B cell (primary cell): ENCODE results near the gene SLC7A1. TPM values are rescaled to one million over a fixed set of nuclear protein-coding genes. Genes with fewer than 3 reads are reported as not detected.

ENCODE experiments used
- ATAC-seq: fragments of 200-7000 bp; cut with Tn5 transposase; one replicate; pipeline ENCODE4 v1.10.0; 2021; ENCODE audit warnings: low read depth, mild to moderate bottlenecking, moderate number of reproducible peaks, moderate library complexity
- CTCF ChIA-PET: fragments of 350-600 bp; sonication (Branson Sonifier 250); formaldehyde crosslinking; loops from one replicate; lab custom pipeline; 2021; ENCODE audit warnings: antibody characterized with exemption, inconsistent platforms; lab: Charles Lee
- POLR2A ChIA-PET: fragments of 350-600 bp; sonication (Branson Sonifier 250); formaldehyde crosslinking; loops from one replicate; lab custom pipeline; 2021; ENCODE audit warnings: antibody characterized with exemption; lab: Charles Lee
- DNase-seq: peaks from one replicate; pipeline ENCODE4 v3.0.0; 2013
- H2AFZ ChIP-seq: 2 replicates; pipeline ENCODE4 v1.6.1; 2012; ENCODE audit warnings: mild to moderate bottlenecking, low read depth, low read length; ENCODE audit not compliant: insufficient read depth, poor library complexity, severe bottlenecking
- H3K27ac ChIP-seq, 2 donors: 1 replicate in 1 of 2; 2 replicates in 1 of 2; pipeline ENCODE4 v1.5.1; 2012 to 2013; ENCODE audit warnings: low read length in 2 of 2, mild to moderate bottlenecking in 2 of 2, moderate library complexity in 1 of 2
- H3K27me3 ChIP-seq, 4 experiments: fragments of 200-600 bp in 1 of 4; sonication (generic) in 1 of 4; replicated peaks in 1 of 4; 1 replicate in 2 of 4; 2 replicates in 2 of 4; pipeline versions ENCODE4 v1.6.1 to v1.7.0; 2013 to 2016; ENCODE audit warnings: low read length in 3 of 4, mild to moderate bottlenecking in 2 of 4, mixed read lengths in 1 of 4, moderate library complexity in 1 of 4; ENCODE audit not compliant: insufficient read depth in 4 of 4, control insufficient read depth in 3 of 4; ENCODE audit errors: control extremely low read depth in 1 of 4
- H3K36me3 ChIP-seq, 2 experiments: replicated peaks in 1 of 2; 1 replicate in 1 of 2; 2 replicates in 1 of 2; pipeline versions ENCODE4 v1.6.1 to v1.7.1; 2013; ENCODE audit warnings: low read length in 1 of 2; ENCODE audit not compliant: insufficient read depth in 2 of 2, control insufficient read depth in 1 of 2; ENCODE audit errors: control extremely low read depth in 1 of 2, extremely low read depth in 1 of 2
- H3K4me1 ChIP-seq, 2 donors: fragments of 200-600 bp in 1 of 2; sonication (generic) in 1 of 2; 1 replicate in 1 of 2; 2 replicates in 1 of 2; pipeline versions ENCODE4 v1.5.1 to v1.6.1; 2013 to 2017; ENCODE audit warnings: low read length in 2 of 2; ENCODE audit not compliant: control insufficient read depth in 2 of 2, insufficient read depth in 2 of 2
- H3K4me2 ChIP-seq: replicated peaks from 2 replicates; pipeline ENCODE3; 2012; ENCODE audit warnings: mild to moderate bottlenecking, low read depth, low read length; ENCODE audit not compliant: poor library complexity, severe bottlenecking
- H3K4me3 ChIP-seq, 5 experiments: fragments of 200-600 bp in 1 of 5; sonication (generic) in 1 of 5; 1 replicate in 3 of 5; 2 replicates in 2 of 5; pipeline versions ENCODE4 v1.5.1 to v1.7.0; 2011 to 2016; ENCODE audit warnings: low read length in 4 of 5, mild to moderate bottlenecking in 4 of 5, low read depth in 2 of 5, control low read depth in 1 of 5, moderate library complexity in 1 of 5; ENCODE audit not compliant: insufficient read depth in 1 of 5; ENCODE audit errors: control extremely low read depth in 1 of 5, extremely low read depth in 1 of 5
- H3K79me2 ChIP-seq: fragments of 200-600 bp; sonication (generic); one replicate; pipeline ENCODE4 v1.6.0; 2016; ENCODE audit warnings: low read length; ENCODE audit not compliant: control insufficient read depth, insufficient read depth
- H3K9ac ChIP-seq: fragments of 200-600 bp; sonication (generic); 2 replicates; pipeline ENCODE4 v1.6.1; 2017; ENCODE audit warnings: mild to moderate bottlenecking, low read length, moderate library complexity
- H3K9me3 ChIP-seq, 3 donors: one replicate each; pipeline versions ENCODE4 v1.6.1 to v1.7.1; 2013; ENCODE audit warnings: low read length in 2 of 3; ENCODE audit not compliant: control insufficient read depth in 2 of 3, insufficient read depth in 1 of 3; ENCODE audit errors: control extremely low read depth in 1 of 3
- H4K20me1 ChIP-seq: 2 replicates; pipeline ENCODE4 v1.6.0; 2012; ENCODE audit warnings: mild to moderate bottlenecking, low read length; ENCODE audit not compliant: insufficient read depth, control insufficient read depth, poor library complexity, severe bottlenecking
- H3K27ac Mint-ChIP-seq: one replicate; pipeline ENCODE4 v1.8.0; 2021; ENCODE audit warnings: mixed read lengths
- H3K27me3 Mint-ChIP-seq: one replicate; pipeline ENCODE4 v1.8.0; 2021; ENCODE audit warnings: mixed read lengths
- H3K4me1 Mint-ChIP-seq: one replicate; pipeline ENCODE4 v1.8.0; 2021; ENCODE audit warnings: mixed read lengths
- H3K4me3 Mint-ChIP-seq: one replicate; pipeline ENCODE4 v1.8.0; 2021; ENCODE audit warnings: mixed read lengths
- H3K9me3 Mint-ChIP-seq: one replicate; pipeline ENCODE4 v1.8.0; 2022; ENCODE audit warnings: mixed read lengths; ENCODE audit not compliant: insufficient read depth
- CTCF ChIP-seq: fragments of 200-600 bp; IDR thresholded peaks from one replicate; pipeline ENCODE4 v1.8.0; 2022; ENCODE audit warnings: antibody characterized with exemption, mild to moderate bottlenecking
- EZH2 ChIP-seq: IDR thresholded peaks from 2 replicates; pipeline ENCODE4 v1.6.1; 2012; ENCODE audit warnings: borderline replicate concordance, low read depth, mild to moderate bottlenecking, moderate library complexity, low read length; ENCODE audit not compliant: insufficient read depth, poor library complexity, severe bottlenecking
- WGBS: methylation state at CpG from one replicate; pipeline ENCODE4 v1.1.5; 2013; ENCODE audit warnings: missing lambda C conversion rate; ENCODE audit not compliant: insufficient coverage; 5-methylcytosine and 5-hydroxymethylcytosine counted together
- intact Hi-C: fragments of 100-400 bp; cut with micrococcal nuclease; formaldehyde crosslinking; loops from one replicate; pipeline ENCODE4 v1.10.0; 2022
- polyA plus RNA-seq: library from polyadenylated mRNA; depleted of rRNA; stranded (reverse); fragments of >200 nt; gene quantifications from 2 replicates; pipeline ENCODE4 v1.2.3, GENCODE V29; 2012
- total RNA-seq, 2 donors: library from RNA; stranded (reverse); fragments of 120-200 nt in 1 of 2; gene quantifications; 1 replicate in 1 of 2; 2 replicates in 1 of 2; pipeline versions ENCODE4 v1.2.3 to v1.2.4, GENCODE V29; 2013 to 2022

Gene SLC7A1
- total and polyA plus RNA-seq, 2 donors (not counting 1 experiment from before 2014, with no cell fraction given): 3.3 to 23.1 TPM

- H3K4me1 Mint-ChIP-seq: peaks cover 5% of the 10 kb centered on the region
- no peaks in the 10 kb centered on the region for H3K9me3 Mint-ChIP-seq
- no peaks in the 10 kb centered on the region for H3K36me3 ChIP-seq
- no peak overlapping the region for H3K27ac Mint-ChIP-seq
- H4K20me1 ChIP-seq: no peaks in the 10 kb centered on the region
- H3K27me3 Mint-ChIP-seq: peaks cover 31% of the 10 kb centered on the region
- H3K4me2 ChIP-seq: no peak overlapping the region
- H3K4me1 ChIP-seq: peaks cover under 1 to 4% of the 10 kb centered on the region in 2 donors
- H3K9me3 ChIP-seq: no peaks in the 10 kb centered on the region
- 93% methylated on average over 11 of the region's 13 CpGs for WGBS
- no peaks in the 10 kb centered on the region for H3K79me2 ChIP-seq
- ChIA-PET CTCF (interaction anchor here (1.2 to 2.5 kb wide), 4 partner anchors 18 to 422 kb away, joined by 3 to 15 read pairs (median 3); no protein-coding TSS in a partner anchor), POLR2A (no interaction called here)
- no peak overlapping the region for H3K4me3 ChIP-seq
- H3K4me3 Mint-ChIP-seq: no peak overlapping the region
- H3K27me3 ChIP-seq: peaks cover 0 to 25% (median 9%) of the 10 kb centered on the region in 4 experiments
- no peak for TF ChIP-seq EZH2
- no peak overlapping the region for H3K9ac ChIP-seq
- no peak for ATAC-seq
- H2AFZ ChIP-seq: no peak overlapping the region
- H3K27ac ChIP-seq: no peak overlapping the region
- intact Hi-C loops: loop anchor here (10.0 kb wide), 1 partner anchor 342 kb away; no protein-coding TSS in a partner anchor
- no peak for DNase-seq
Observed at GRCh38 chr13:29502391-29503008, 93.0 kb downstream of the SLC7A1 start.

GRCh38 chr13:29501674-29502073 lies 93.8 kb downstream of the SLC7A1 start:
- no peak overlapping the region for H3K9ac ChIP-seq

More at GRCh38 chr13:29501674-29502073, 93.8 kb downstream of the SLC7A1 start:
- H3K4me1 ChIP-seq: peaks cover 9 to 11% of the 10 kb centered on the region in 2 donors
- H3K27ac ChIP-seq: no peak overlapping the region
- Mint-ChIP-seq H3K9me3 (no peaks in the 10 kb centered on the region), H3K27ac (no peak overlapping the region), H3K4me1 (peaks cover 6% of the 10 kb centered on the region), H3K4me3 (no peak overlapping the region), H3K27me3 (peaks cover 31% of the 10 kb centered on the region)
- DNase-seq (no peak), ATAC-seq (no peak)
- no peaks in the 10 kb centered on the region for H3K9me3 ChIP-seq
- TF ChIP-seq CTCF (no peak), EZH2 (no peak)
- ChIA-PET POLR2A (no interaction called here), CTCF (interaction anchor here (1.0 to 1.5 kb wide), 2 partner anchors 26 to 631 kb away, joined by 3 read pairs; no protein-coding TSS in a partner anchor)
- H4K20me1 ChIP-seq: no peaks in the 10 kb centered on the region
- H3K4me2 ChIP-seq: no peak overlapping the region
- no peak overlapping the region for H3K4me3 ChIP-seq
- 91% methylated on average over 3 of the region's 4 CpGs for WGBS
- no peaks in the 10 kb centered on the region for H3K79me2 ChIP-seq
- peaks cover 0 to 25% (median 9%) of the 10 kb centered on the region in 4 experiments for H3K27me3 ChIP-seq
- H2AFZ ChIP-seq: no peak overlapping the region
- intact Hi-C loops: loop anchor here (10.0 kb wide), 1 partner anchor 343 kb away; no protein-coding TSS in a partner anchor
- no peaks in the 10 kb centered on the region for H3K36me3 ChIP-seq
